H9 (cell line): ENCODE data around the gene TUBA8. TPM values are rescaled to one million over a fixed set of nuclear protein-coding genes. Genes with fewer than 3 reads are reported as not detected.

Experiments used
- DNase-seq: peaks from one replicate; pipeline ENCODE4 v3.0.0-alpha.2; 2017
- H2AFZ ChIP-seq: one replicate; pipeline ENCODE4 v1.6.1; 2013; ENCODE audit warnings: mild to moderate bottlenecking, low read length, control low read depth, moderate library complexity
- H2AK5ac ChIP-seq: 2 replicates; pipeline ENCODE4 v1.6.1; 2013; ENCODE audit warnings: low read length, control low read depth, mixed read lengths; ENCODE audit not compliant: insufficient read length
- H2BK120ac ChIP-seq: one replicate; pipeline ENCODE4 v1.6.1; 2013; ENCODE audit warnings: low read depth, mild to moderate bottlenecking, low read length, control low read depth, inconsistent platforms; ENCODE audit not compliant: poor library complexity, severe bottlenecking
- H2BK12ac ChIP-seq: 2 replicates; pipeline ENCODE4 v1.6.1; 2013; ENCODE audit warnings: low read length, control low read depth, mixed read lengths, low read depth; ENCODE audit not compliant: insufficient read length
- H2BK15ac ChIP-seq: 2 replicates; pipeline ENCODE4 v1.6.1; 2013; ENCODE audit warnings: low read depth, low read length, control low read depth
- H2BK20ac ChIP-seq: one replicate; pipeline ENCODE4 v1.6.1; 2013; ENCODE audit warnings: low read depth, mild to moderate bottlenecking, low read length, control low read depth, inconsistent platforms; ENCODE audit not compliant: poor library complexity, severe bottlenecking
- H2BK5ac ChIP-seq: 2 replicates; pipeline ENCODE4 v1.6.1; 2013; ENCODE audit warnings: low read length, control low read depth, mixed read lengths; ENCODE audit not compliant: insufficient read length
- H3K14ac ChIP-seq: 2 replicates; pipeline ENCODE4 v1.6.1; 2013; ENCODE audit warnings: low read length, control low read depth; ENCODE audit not compliant: insufficient read depth
- H3K18ac ChIP-seq: 2 replicates; pipeline ENCODE4 v1.6.1; 2013; ENCODE audit warnings: low read depth, mild to moderate bottlenecking, mixed read lengths, low read length, control low read depth; ENCODE audit not compliant: insufficient read length
- H3K23ac ChIP-seq: 2 replicates; pipeline ENCODE4 v1.6.1; 2013; ENCODE audit warnings: low read length, control low read depth, mixed read lengths, low read depth; ENCODE audit not compliant: insufficient read length
- H3K23me2 ChIP-seq: 2 replicates; pipeline ENCODE4 v1.6.1; 2013; ENCODE audit warnings: low read depth, mild to moderate bottlenecking, mixed read lengths, low read length, control low read depth; ENCODE audit not compliant: insufficient read length, poor library complexity, severe bottlenecking
- H3K27ac ChIP-seq: 2 replicates; pipeline ENCODE4 v1.5.1; 2013; ENCODE audit warnings: low read length, control low read depth, mixed read lengths, low read depth; ENCODE audit not compliant: insufficient read length
- H3K27me3 ChIP-seq: 2 replicates; pipeline ENCODE4 v1.6.1; 2013; ENCODE audit warnings: low read length, control low read depth, inconsistent platforms; ENCODE audit not compliant: insufficient read depth
- H3K4ac ChIP-seq: 2 replicates; pipeline ENCODE4 v1.6.1; 2013; ENCODE audit warnings: low read depth, mild to moderate bottlenecking, control low read depth, inconsistent platforms, low read length, moderate library complexity
- H3K4me1 ChIP-seq: 2 replicates; pipeline ENCODE4 v1.6.1; 2013; ENCODE audit warnings: low read length, control low read depth, inconsistent platforms; ENCODE audit not compliant: insufficient read depth
- H3K4me2 ChIP-seq: 2 replicates; pipeline ENCODE4 v1.6.1; 2013; ENCODE audit warnings: low read length, control low read depth, mixed read lengths; ENCODE audit not compliant: insufficient read length, insufficient read depth
- H3K56ac ChIP-seq: 2 replicates; pipeline ENCODE4 v1.6.1; 2013; ENCODE audit warnings: low read depth, mild to moderate bottlenecking, mixed read lengths, low read length, control low read depth; ENCODE audit not compliant: insufficient read length
- H3K79me1 ChIP-seq: 2 replicates; pipeline ENCODE4 v1.6.1; 2013; ENCODE audit warnings: low read depth, mild to moderate bottlenecking, moderate library complexity, low read length, control low read depth, inconsistent platforms; ENCODE audit not compliant: insufficient read depth, poor library complexity, severe bottlenecking
- H3K79me2 ChIP-seq: 2 replicates; pipeline ENCODE4 v1.6.1; 2013; ENCODE audit warnings: low read length, control low read depth, inconsistent platforms; ENCODE audit not compliant: insufficient read depth
- H3K9ac ChIP-seq: 2 replicates; pipeline ENCODE4 v1.6.1; 2013; ENCODE audit warnings: low read length, control low read depth, mixed read lengths; ENCODE audit not compliant: insufficient read length; ENCODE audit errors: extremely low read depth
- H3K9me3 ChIP-seq: one replicate; pipeline ENCODE4 v1.6.1; 2013; ENCODE audit warnings: low read depth, low read length, inconsistent platforms; ENCODE audit not compliant: control insufficient read depth
- H3T11ph ChIP-seq: one replicate; pipeline ENCODE4 v1.6.1; 2013; ENCODE audit warnings: mild to moderate bottlenecking, low read length, control low read depth, inconsistent platforms
- H4K20me1 ChIP-seq: one replicate; pipeline ENCODE4 v1.6.1; 2013; ENCODE audit not compliant: control insufficient read depth, insufficient read length, insufficient read depth
- H4K5ac ChIP-seq: 2 replicates; pipeline ENCODE4 v1.6.1; 2013; ENCODE audit warnings: low read depth, mild to moderate bottlenecking, mixed read lengths, low read length, control low read depth; ENCODE audit not compliant: insufficient read length
- H4K8ac ChIP-seq: replicated peaks from 2 replicates; pipeline ENCODE4 v1.6.1; 2013; ENCODE audit warnings: low read length, control low read depth, mixed read lengths, low read depth; ENCODE audit not compliant: insufficient read length
- H4K91ac ChIP-seq: 2 replicates; pipeline ENCODE4 v1.6.1; 2013; ENCODE audit warnings: low read depth, mild to moderate bottlenecking, moderate library complexity, mixed read lengths, low read length, control low read depth; ENCODE audit not compliant: insufficient read length
- H3K27ac Mint-ChIP-seq, 3 experiments: 2 replicates in 2 of 3; 3 replicates in 1 of 3; pipeline ENCODE4 v1.8.0; 2020 to 2021; ENCODE audit warnings: mixed read lengths in 3 of 3, mild to moderate bottlenecking in 1 of 3, moderate library complexity in 1 of 3
- H3K27me3 Mint-ChIP-seq: 2 replicates; pipeline ENCODE4 v1.8.0; 2021; ENCODE audit warnings: low read depth, mild to moderate bottlenecking, moderate library complexity, mixed read lengths
- H3K36me3 Mint-ChIP-seq, 3 experiments: 2 replicates in 2 of 3; 3 replicates in 1 of 3; pipeline ENCODE4 v1.8.0; 2020 to 2021; ENCODE audit warnings: low read depth in 3 of 3, mixed read lengths in 3 of 3; ENCODE audit not compliant: insufficient read depth in 1 of 3
- H3K4me1 Mint-ChIP-seq, 2 experiments: 2 replicates each; pipeline ENCODE4 v1.8.0; 2020; ENCODE audit warnings: mixed read lengths in 2 of 2
- H3K4me3 Mint-ChIP-seq, 2 experiments: 2 replicates in 1 of 2; 3 replicates in 1 of 2; pipeline ENCODE4 v1.8.0; 2020 to 2021; ENCODE audit warnings: mild to moderate bottlenecking in 2 of 2, mixed read lengths in 2 of 2, moderate library complexity in 1 of 2
- H3K9me3 Mint-ChIP-seq, 2 experiments: 2 replicates in 1 of 2; 3 replicates in 1 of 2; pipeline ENCODE4 v1.8.0; 2020; ENCODE audit warnings: mild to moderate bottlenecking in 2 of 2, mixed read lengths in 2 of 2, moderate library complexity in 1 of 2
- WGBS: extraction: QIAGEN DNeasy Blood & Tissue Kit; methylation state at CpG from one replicate; pipeline ENCODE4 v1.1.7; 2013; ENCODE audit warnings: missing lambda C conversion rate, low lambda C conversion rate, mixed read lengths; ENCODE audit not compliant: insufficient read length; ENCODE audit errors: extremely low coverage; 5-methylcytosine and 5-hydroxymethylcytosine counted together
- total RNA-seq: library from RNA; stranded (reverse); gene quantifications from 2 replicates; pipeline ENCODE4 v1.2.1, GENCODE V29; 2021
- TF ChIP-seq, protein P1 (sequence below): fragments of 200-600 bp; sonication (generic); conservative IDR thresholded peaks from 3 replicates; pipeline ENCODE4 v1.8.0; 2021; ENCODE audit warnings: antibody characterized with exemption, mild to moderate bottlenecking

TUBA8 gene
- total RNA-seq, 1 experiment from 2014 or later: 2.0 TPM

DNA sequence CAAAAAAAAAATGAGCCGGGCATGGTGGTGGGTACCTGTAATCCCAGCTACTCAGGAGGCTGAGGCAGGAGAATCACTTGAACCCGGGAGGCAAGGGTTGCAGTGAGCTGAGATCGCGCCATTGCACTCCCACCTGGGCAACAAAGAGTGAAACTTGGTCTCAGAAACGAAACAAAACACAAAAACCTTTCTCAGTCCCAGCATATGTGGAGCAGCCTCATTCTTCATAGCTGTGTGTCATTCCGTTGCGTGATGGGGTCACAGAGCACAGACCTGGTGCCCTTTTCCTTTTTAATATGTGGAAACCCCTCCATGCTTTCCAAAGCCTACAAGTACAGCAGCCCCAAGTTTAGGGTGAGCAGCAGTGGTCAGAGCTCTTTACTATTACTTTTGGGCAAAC lies 19.1 kb upstream of the TUBA8 start:
- Histone ChIP-seq H4K20me1 (no peaks in the 10 kb centered on the region), H2BK120ac (no peak overlapping the region), H4K5ac (no peak overlapping the region), H3K23me2 (no peaks in the 10 kb centered on the region), H3K56ac (no peak overlapping the region), H3K4me1 (no peaks in the 10 kb centered on the region), H3K23ac (no peak overlapping the region), H3T11ph (no peak overlapping the region), H3K14ac (no peak overlapping the region), H2BK15ac (0 out of 2 replicates have a peak overlapping the region, but pooled peaks have one; percentile 48), H2BK5ac (no peak overlapping the region), H3K18ac (no peak overlapping the region), H3K4ac (no peak overlapping the region), H3K9me3 (no peaks in the 10 kb centered on the region), H2AFZ (no peak overlapping the region), H4K91ac (no peak overlapping the region), H2BK20ac (no peak overlapping the region), H3K9ac (no peak overlapping the region), H3K79me1 (no peaks in the 10 kb centered on the region), H3K4me2 (no peak overlapping the region), H2BK12ac (no peak overlapping the region), H2AK5ac (no peak overlapping the region), H4K8ac (no peak overlapping the region), H3K79me2 (no peaks in the 10 kb centered on the region), H3K27me3 (no peaks in the 10 kb centered on the region), H3K27ac (no peak overlapping the region)
- Mint-ChIP-seq H3K9me3 (no peaks in the 10 kb centered on the region; a peak in 1 of 5 replicates), H3K27ac (no peak overlapping the region; a peak in 1 of 7 replicates), H3K36me3 (peaks cover 35 to 64% (median 48%) of the 10 kb centered on the region in 3 experiments), H3K4me3 (no peak overlapping the region), H3K4me1 (peaks cover 3% of the 10 kb centered on the region in 2 experiments; a peak in 3 of 4 replicates), H3K27me3 (no peaks in the 10 kb centered on the region)
- no peak for DNase-seq
- no CpG with 5 or more reads among the region's 7 CpGs for WGBS
- TF ChIP-seq, protein P1, sequence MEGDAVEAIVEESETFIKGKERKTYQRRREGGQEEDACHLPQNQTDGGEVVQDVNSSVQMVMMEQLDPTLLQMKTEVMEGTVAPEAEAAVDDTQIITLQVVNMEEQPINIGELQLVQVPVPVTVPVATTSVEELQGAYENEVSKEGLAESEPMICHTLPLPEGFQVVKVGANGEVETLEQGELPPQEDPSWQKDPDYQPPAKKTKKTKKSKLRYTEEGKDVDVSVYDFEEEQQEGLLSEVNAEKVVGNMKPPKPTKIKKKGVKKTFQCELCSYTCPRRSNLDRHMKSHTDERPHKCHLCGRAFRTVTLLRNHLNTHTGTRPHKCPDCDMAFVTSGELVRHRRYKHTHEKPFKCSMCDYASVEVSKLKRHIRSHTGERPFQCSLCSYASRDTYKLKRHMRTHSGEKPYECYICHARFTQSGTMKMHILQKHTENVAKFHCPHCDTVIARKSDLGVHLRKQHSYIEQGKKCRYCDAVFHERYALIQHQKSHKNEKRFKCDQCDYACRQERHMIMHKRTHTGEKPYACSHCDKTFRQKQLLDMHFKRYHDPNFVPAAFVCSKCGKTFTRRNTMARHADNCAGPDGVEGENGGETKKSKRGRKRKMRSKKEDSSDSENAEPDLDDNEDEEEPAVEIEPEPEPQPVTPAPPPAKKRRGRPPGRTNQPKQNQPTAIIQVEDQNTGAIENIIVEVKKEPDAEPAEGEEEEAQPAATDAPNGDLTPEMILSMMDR: no peak
